Lower leg skin (tissue), 3 donors: ENCODE data around the gene MAGI2.

ENCODE experiments used
- POLR2A ChIP-seq, 2 donors: fragments of 450-650 bp; IDR thresholded peaks; one replicate each; pipeline ENCODE4 v1.6.1; 2016 to 2017; ENCODE audit warnings: antibody characterized with exemption in 2 of 2, mild to moderate bottlenecking in 1 of 2, moderate library complexity in 1 of 2
- TF ChIP-seq, protein P1 (sequence below), 3 donors: fragments of 450-650 bp; IDR thresholded peaks; one replicate each; pipeline ENCODE4 v1.5.1; 2016; ENCODE audit warnings: antibody characterized with exemption in 3 of 3, mild to moderate bottlenecking in 3 of 3, moderate library complexity in 2 of 3

DNA sequence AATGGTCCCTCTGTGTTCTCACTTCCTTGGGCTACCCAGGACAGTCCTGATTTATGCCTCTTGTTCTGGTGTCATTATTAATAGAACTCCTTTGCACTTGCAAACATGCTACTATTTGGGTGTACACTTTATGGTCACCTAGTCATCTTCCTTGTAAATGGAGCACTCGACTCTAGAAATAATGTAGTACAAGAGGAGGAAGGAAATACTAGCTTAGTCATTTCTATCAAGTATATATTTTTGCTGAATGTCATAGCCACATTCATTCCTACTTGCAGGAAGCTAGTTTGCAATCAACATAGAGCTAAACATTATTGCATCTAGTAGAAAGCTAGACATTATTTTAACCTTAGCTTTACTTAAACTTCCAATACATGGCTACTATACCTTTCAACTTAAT lies 335.3 kb downstream of the MAGI2 start:
- TF ChIP-seq, protein P1, sequence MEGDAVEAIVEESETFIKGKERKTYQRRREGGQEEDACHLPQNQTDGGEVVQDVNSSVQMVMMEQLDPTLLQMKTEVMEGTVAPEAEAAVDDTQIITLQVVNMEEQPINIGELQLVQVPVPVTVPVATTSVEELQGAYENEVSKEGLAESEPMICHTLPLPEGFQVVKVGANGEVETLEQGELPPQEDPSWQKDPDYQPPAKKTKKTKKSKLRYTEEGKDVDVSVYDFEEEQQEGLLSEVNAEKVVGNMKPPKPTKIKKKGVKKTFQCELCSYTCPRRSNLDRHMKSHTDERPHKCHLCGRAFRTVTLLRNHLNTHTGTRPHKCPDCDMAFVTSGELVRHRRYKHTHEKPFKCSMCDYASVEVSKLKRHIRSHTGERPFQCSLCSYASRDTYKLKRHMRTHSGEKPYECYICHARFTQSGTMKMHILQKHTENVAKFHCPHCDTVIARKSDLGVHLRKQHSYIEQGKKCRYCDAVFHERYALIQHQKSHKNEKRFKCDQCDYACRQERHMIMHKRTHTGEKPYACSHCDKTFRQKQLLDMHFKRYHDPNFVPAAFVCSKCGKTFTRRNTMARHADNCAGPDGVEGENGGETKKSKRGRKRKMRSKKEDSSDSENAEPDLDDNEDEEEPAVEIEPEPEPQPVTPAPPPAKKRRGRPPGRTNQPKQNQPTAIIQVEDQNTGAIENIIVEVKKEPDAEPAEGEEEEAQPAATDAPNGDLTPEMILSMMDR (IDR thresholded peaks at IDR 0.05) = no peak
- TF ChIP-seq POLR2A (IDR thresholded peaks at IDR 0.05) = no peak
